C4-2B (cell line): Measurements from ENCODE around the gene HTT.

Source experiments
- ZFX ChIP-seq: fragments of 450-650 bp; IDR thresholded peaks from 2 replicates; pipeline ENCODE4 v1.6.1; 2017
- TF ChIP-seq, protein P1 (sequence below): fragments of 450-650 bp; conservative IDR thresholded peaks from 2 replicates; pipeline ENCODE4 v1.5.1; 2017; ENCODE audit warnings: mild to moderate bottlenecking

DNA sequence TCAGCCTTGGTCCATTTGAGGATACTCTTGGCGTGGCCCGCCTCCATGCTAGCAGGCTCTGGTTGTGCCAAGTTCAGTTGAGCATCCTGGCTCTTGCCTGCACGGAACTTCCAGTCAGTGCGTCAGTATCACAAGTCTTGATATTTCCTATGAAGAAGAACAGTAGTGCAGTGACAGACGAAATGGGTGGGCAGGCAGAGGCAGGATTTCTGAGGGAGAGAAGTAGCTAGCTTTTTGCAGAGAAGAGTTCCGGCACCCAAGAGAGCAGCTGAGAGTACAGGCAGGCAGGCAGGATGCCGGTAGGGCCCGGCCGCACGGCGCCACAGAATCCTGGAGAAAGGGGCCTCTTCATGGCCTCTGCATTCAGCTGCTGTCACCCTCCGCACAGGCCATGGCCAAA lies 118.3 kb downstream of the HTT start:
- TF ChIP-seq, protein P1, sequence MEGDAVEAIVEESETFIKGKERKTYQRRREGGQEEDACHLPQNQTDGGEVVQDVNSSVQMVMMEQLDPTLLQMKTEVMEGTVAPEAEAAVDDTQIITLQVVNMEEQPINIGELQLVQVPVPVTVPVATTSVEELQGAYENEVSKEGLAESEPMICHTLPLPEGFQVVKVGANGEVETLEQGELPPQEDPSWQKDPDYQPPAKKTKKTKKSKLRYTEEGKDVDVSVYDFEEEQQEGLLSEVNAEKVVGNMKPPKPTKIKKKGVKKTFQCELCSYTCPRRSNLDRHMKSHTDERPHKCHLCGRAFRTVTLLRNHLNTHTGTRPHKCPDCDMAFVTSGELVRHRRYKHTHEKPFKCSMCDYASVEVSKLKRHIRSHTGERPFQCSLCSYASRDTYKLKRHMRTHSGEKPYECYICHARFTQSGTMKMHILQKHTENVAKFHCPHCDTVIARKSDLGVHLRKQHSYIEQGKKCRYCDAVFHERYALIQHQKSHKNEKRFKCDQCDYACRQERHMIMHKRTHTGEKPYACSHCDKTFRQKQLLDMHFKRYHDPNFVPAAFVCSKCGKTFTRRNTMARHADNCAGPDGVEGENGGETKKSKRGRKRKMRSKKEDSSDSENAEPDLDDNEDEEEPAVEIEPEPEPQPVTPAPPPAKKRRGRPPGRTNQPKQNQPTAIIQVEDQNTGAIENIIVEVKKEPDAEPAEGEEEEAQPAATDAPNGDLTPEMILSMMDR, result no peak
- no peak for TF ChIP-seq ZFX
